ENCODE results near the gene ITGAL.
"Not testable (repeated sequence)": the region's sequence is repeated elsewhere in the genome, so short reads cannot be mapped to it uniquely, and the experiment has no call there.

ITGAL gene

GRCh38 chr16:30457743-30458560 lies 14.6 kb upstream of the ITGAL start:
- DNase-seq, result no peak

GRCh38 chr16:30458561-30459394 lies 13.8 kb upstream of the ITGAL start:
- peak; percentile 48 for DNase-seq

- no peak for DNase-seq
These were observed 13.1 kb upstream of the ITGAL start for GRCh38 chr16:30459456-30459855.

GRCh38 chr16:30461426-30461825 lies 11.1 kb upstream of the ITGAL start:
- DNase-seq, result not testable (repeated sequence)

GRCh38 chr16:30464078-30464477 lies 8.5 kb upstream of the ITGAL start:
- DNase-seq, result no peak

GRCh38 chr16:30470170-30470512 lies 2.4 kb upstream of the ITGAL start:
- no peak for DNase-seq

- no peak for DNase-seq
These were observed 1.9 kb upstream of the ITGAL start for GRCh38 chr16:30470632-30470995.

GRCh38 chr16:30473231-30474073 lies 910 bp downstream of the ITGAL start:
- peak; percentile 36 for DNase-seq

- DNase-seq, result no peak
These were observed 1.5 kb downstream of the ITGAL start for GRCh38 chr16:30474074-30474452.

GRCh38 chr16:30474684-30475083 lies 2.1 kb downstream of the ITGAL start:
- no peak for DNase-seq

GRCh38 chr16:30476991-30477390 lies 4.4 kb downstream of the ITGAL start:
- DNase-seq, result no peak

- not testable (repeated sequence) for DNase-seq
These were observed 5.2 kb downstream of the ITGAL start for GRCh38 chr16:30477773-30478172.

GRCh38 chr16:30478766-30479478 lies 6.4 kb downstream of the ITGAL start:
- DNase-seq, result no peak

- no peak for DNase-seq
These were observed 8.8 kb downstream of the ITGAL start for GRCh38 chr16:30481381-30481780.

GRCh38 chr16:30482366-30482765 lies 9.8 kb downstream of the ITGAL start:
- DNase-seq, result no peak

- DNase-seq, result no peak
These were observed 12.3 kb downstream of the ITGAL start for GRCh38 chr16:30484887-30485286.

GRCh38 chr16:30485818-30486436 lies 13.4 kb downstream of the ITGAL start:
- no peak for DNase-seq

- DNase-seq, result no peak
These were observed 16.4 kb downstream of the ITGAL start for GRCh38 chr16:30488764-30489605.

- DNase-seq, result no peak
These were observed 17.7 kb downstream of the ITGAL start for GRCh38 chr16:30490210-30490609.

- no peak for DNase-seq
These were observed 18.7 kb downstream of the ITGAL start for GRCh38 chr16:30491229-30491628.

- DNase-seq, result no peak
These were observed 19.3 kb downstream of the ITGAL start for GRCh38 chr16:30491744-30492308.
